AG09319 (cell line): ENCODE data around the gene HIBADH.

Source experiments
- DNase-seq: peaks from one replicate; pipeline ENCODE4 v3.0.0-alpha.2; 2010; ENCODE audit warnings: low read depth; ENCODE audit errors: extremely low read depth
- TF ChIP-seq, protein P1 (sequence below): IDR thresholded peaks from 2 replicates; pipeline ENCODE4 v1.5.1; 2011; ENCODE audit warnings: low read depth, mild to moderate bottlenecking, inconsistent platforms, low read length, moderate library complexity

HIBADH gene

DNA sequence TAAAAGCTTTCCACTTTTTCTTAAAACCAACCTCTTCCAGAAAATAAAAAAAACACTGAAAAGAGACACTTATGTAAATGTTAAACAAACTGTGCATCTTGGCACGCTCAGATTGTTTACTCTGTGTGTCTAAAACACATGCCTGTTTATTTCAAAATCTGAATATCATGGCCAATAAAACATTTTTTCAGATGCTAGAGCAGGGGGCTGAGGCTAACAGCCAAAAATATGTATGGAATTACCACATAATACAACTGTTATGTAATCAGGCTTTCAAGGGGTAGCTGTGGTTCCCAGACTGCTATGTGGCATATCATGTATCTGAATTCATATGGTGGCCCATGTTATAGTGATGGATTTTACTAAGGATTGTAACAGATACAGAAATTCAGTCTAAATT lies 130.4 kb downstream of the HIBADH start:
- no peak for DNase-seq
- TF ChIP-seq, protein P1, sequence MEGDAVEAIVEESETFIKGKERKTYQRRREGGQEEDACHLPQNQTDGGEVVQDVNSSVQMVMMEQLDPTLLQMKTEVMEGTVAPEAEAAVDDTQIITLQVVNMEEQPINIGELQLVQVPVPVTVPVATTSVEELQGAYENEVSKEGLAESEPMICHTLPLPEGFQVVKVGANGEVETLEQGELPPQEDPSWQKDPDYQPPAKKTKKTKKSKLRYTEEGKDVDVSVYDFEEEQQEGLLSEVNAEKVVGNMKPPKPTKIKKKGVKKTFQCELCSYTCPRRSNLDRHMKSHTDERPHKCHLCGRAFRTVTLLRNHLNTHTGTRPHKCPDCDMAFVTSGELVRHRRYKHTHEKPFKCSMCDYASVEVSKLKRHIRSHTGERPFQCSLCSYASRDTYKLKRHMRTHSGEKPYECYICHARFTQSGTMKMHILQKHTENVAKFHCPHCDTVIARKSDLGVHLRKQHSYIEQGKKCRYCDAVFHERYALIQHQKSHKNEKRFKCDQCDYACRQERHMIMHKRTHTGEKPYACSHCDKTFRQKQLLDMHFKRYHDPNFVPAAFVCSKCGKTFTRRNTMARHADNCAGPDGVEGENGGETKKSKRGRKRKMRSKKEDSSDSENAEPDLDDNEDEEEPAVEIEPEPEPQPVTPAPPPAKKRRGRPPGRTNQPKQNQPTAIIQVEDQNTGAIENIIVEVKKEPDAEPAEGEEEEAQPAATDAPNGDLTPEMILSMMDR, result no peak

GRCh38 chr7:27527348-27527714 lies 135.4 kb downstream of the HIBADH start:
- DNase-seq, result peak; percentile 49
- TF ChIP-seq, protein P1, result no peak

DNA sequence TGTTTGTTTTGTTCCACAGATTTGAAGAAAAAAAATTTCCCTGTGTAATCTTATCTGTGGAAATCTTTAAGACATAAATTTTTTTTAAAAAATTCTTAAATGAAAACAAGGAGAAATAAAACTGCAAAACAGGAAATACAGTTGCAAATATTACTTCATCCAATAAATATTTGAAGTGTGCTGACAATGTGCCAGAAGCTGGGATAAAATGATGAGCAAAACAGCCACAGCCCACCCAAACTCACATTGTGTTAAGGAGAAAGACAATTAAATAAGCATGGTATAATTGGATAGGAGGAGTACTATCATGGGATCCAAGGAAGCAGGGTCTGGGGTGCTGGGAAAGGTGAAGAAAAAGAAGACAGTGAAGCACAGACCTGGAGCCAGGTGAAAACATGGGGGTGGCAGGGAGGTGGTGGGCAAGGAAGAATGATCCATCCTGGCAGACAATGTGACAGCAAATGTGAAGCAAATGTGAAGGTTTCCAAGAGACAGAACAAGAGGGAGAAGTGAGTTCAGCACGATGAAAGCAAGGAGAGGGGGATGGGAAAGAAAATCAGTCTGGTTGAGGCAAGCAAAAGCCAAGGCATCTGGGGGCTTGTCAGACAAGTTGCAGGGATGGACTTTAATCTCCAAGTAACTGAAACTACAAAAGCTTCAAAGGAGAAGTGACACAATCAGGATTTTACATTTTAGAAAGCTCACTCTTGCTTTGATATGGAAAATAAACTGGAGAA lies 135.9 kb downstream of the HIBADH start:
- TF ChIP-seq, protein P1, result no peak
- no peak for DNase-seq

DNA sequence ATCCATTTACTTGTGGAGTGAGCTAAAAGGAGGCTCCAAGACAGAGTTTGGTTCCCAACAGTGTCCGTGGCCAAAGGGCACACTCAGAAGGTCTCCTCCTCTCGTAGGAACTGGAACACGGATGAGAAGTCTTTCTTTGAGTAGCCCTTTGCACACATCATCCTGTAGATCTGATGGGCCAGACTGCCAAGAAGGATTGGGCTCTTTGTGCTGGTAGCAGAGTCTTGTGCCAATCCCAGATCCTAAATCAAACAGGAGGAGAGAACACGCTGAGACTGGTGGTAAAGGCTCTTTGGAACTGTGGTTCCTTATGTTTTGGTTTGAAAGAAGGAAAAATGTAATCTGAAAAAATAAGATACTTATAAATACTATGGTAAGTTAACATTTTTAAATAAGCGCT lies 136.6 kb downstream of the HIBADH start:
- no peak for DNase-seq
- TF ChIP-seq, protein P1, result no peak

- no peak for DNase-seq
- TF ChIP-seq, protein P1, result no peak
Measured at GRCh38 chr7:27523321-27523720, 139.4 kb downstream of the HIBADH start.

GRCh38 chr7:27522566-27522965 lies 140.1 kb downstream of the HIBADH start:
- no peak for DNase-seq
- TF ChIP-seq, protein P1, result no peak

GRCh38 chr7:27520815-27521790 lies 141.6 kb downstream of the HIBADH start:
- DNase-seq, result peak; percentile 75
- TF ChIP-seq, protein P1, result no peak
